NCI-H2081 treated with DMSO at 0.1 percent for 48 hours (cell line): ENCODE results near the gene CAPN5.

ENCODE experiments used
- DNase-seq: peaks from one replicate; lab custom pipeline; 2025; lab: John Stamatoyannopoulos, UW

The CAPN5 gene

GRCh38 chr11:77064648-77065217, 2.0 kb upstream of the CAPN5 start:
- DNase-seq: no peak

GRCh38 chr11:77065878-77066228, 918 bp upstream of the CAPN5 start:
- no peak for DNase-seq

- no peak for DNase-seq
Measured at GRCh38 chr11:77067861-77068443, 1.2 kb downstream of the CAPN5 start.

GRCh38 chr11:77068457-77069335, 1.9 kb downstream of the CAPN5 start:
- DNase-seq: no peak

DNA sequence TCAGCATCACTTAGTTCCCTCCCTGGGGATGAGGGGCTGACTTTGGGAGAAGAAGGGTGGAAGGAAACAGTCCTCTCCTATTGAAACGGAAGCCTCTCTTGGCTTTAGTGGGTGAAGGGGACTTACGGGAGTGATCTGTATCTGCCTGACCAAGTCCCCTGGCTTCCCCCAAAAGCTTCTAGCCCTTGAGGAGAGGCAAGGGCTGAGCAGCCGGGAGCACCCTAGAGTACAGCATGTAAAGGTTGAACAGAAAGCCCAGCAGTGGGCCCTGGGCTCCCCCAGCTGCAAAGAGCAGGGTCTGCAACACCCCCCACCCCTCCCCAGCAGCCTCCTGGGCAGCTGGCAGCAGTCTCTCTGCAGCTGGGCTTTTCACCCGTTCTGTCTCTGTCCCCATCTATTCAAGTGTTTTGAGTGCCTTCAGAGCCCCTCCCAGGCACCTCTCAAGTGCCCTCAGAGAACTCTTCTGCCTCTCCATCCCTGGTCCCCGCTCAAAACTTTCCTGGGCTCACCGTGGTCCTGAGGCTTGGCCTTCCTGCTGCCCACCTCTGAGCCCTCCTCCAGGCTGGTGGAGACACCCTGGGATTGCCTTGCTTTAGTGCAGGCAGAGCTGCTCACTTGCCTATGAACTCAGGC, 2.7 kb downstream of the CAPN5 start:
- no peak for DNase-seq

DNA sequence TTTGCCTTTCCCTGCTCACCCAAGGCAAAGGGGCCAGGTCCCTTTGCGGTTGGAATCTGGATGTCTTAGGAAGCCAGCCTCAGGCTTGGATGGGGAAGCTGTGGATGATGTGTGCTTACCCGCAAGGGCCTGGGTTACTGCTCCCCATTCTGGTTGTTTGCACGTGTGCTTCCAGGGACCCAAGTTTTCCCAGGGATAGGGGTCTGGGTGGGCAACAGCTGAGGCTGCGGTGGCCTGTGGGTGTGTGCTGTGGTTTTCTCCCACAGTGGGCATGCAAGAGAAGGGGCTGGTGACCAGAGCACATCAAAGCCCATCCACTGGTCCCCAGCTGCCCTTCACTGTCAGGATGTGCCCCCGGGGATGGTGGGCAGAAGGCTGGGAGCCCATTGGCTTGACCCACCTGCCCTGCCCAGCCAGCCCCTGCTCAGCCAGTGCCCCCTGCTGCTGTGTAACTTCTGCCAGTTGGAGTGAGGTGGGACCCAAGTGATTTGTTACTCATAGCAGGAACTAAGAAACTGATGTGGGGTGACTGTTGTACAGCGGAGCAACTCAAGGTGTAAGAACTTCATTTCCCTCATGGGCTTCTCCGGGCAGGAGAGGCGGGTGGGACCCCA, 3.3 kb downstream of the CAPN5 start:
- no peak for DNase-seq

DNA sequence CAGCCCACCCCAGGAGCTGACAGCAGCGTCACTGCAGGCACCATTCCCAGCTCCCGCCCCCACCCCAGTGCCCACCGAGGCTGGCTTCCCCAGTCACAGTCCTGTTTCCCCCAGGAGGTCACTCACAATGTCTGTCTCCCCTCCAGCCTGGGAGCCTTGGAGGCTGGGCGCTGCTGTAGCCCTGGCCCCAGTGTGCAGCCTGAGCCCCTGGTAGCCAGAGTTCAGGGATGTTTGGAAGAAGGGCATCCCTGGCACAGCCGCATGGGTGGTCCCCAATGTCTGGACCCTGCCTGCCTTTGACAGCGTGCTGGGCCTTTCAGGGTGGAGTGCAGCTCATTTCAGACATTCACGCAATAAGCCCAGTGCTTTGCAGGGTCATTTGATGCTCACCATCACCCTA, 4.3 kb downstream of the CAPN5 start:
- no peak for DNase-seq

DNA sequence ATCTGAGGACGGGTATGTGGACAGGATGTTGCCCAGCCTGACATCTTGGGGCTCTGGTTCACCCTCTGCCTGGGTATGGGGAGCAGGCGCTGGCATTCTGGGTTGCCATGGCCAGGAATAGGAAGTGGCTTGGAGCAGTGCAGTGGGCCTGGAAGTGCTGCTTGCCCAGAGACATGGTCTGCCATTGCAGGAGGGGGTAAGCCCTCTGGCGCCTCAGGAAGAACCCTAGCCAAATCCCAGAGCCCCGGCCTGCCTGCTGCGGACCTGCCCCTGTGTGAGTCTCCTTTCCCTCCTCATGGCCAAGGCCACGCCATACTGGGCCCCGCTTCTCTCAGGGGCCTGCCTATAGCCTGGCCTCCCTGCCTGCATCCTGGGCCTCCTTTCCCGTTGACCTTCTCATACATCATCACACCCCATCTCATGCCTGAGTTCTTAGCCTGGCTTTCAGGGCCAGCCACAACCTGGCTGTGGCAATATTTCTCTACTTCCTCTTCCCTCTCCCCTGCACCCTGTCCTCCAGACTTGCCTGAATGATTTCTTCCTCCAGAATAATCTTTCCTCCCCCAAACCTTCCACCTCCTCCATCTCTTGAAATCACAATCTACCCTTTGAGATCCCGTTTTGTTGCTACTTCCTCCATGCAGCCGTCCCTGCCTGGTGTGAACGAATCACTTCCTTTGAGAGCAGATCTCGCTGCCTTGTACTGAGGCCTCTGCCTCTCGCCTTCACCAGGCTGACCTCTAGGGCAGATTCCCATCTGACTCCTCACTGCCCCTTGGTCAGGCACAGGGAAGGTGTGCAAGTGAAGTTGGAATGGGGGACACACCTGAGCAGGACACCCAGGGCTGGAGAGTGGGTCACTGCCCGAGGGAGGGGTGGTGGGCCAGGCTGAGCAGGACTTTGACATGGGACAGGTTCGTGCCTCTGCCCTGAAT, 5.2 kb downstream of the CAPN5 start:
- no peak for DNase-seq

DNA sequence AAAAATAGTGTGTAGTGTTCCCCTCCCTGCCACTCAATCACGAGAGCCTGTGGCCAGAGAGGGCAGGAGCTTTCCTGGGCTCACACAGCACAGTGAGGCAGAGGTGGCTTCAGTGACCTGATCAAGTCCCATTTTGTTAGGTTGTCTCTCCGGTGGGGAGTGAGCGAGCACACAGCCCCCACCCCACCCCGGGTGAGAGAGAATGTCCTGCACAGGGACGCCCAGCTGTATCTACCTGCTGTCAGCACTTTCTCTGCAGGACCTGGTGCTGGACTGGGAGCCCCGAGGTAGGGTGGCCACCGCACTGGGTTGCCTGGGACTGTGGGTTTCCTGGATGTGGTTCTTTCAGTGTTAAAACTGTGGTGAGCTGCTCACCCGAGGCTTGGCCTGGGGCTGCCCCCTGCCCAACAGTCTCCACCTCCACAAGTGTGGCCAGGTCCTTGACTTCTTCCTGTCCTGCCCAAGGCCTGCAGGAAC, 6.1 kb downstream of the CAPN5 start:
- DNase-seq: no peak

DNA sequence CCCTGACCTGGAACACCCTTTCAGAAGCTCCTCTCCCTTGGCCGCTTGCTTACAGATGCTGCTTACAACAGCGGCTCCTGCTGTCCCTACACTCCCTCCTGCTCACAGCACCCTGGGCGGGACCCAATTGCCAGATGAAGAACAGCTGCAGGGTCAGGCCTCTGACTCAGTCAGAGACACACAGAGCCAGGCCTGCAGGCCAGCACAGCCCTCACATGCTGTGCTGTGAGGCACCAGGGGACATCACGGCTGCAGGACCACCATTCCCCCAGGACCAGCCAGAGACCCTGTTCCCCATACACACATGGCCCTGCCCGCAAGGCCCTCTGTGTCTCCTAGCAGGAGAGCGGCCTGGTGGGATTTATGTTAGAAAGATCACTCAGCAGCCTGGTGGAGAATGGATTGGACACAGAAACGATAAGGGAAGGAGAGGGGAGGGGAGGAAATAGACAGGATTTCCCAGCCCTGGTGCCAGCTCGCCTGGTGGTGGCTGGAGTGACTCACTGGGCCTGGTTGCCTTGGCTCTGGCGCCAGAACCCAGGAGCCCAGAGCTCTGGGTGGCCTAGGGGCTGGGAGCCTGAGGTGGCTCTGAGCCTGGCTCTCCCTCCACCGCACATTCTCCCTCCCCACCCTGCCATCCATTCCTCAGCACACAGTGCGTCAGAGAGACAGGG, 6.7 kb downstream of the CAPN5 start:
- DNase-seq: no peak

- DNase-seq: no peak
Measured at GRCh38 chr11:77074205-77074604, 7.4 kb downstream of the CAPN5 start.

GRCh38 chr11:77074626-77075221, 8.0 kb downstream of the CAPN5 start:
- no peak for DNase-seq

GRCh38 chr11:77075425-77075905, 8.7 kb downstream of the CAPN5 start:
- no peak for DNase-seq

DNA sequence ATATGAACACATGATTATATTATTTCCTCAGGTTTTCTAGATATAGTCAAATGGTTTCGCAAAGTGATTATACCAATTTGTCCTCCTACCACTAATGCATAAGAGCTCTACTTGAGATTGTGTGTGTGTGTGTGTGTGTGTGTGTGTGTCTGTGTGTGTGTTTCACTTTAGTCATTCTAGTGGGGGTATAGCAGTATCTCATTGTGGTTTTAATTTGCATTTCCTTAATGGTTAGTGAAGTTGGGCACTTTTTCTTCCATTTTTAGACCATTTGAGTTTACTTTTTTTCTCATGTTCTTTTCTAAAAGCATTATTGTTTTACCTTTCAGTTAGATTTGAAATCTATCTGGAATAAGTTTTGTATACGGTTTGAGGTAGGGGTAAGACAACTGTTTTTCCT, 12.9 kb downstream of the CAPN5 start:
- DNase-seq: no peak

- no peak for DNase-seq
Measured at GRCh38 chr11:77080643-77081210, 14.0 kb downstream of the CAPN5 start.

DNA sequence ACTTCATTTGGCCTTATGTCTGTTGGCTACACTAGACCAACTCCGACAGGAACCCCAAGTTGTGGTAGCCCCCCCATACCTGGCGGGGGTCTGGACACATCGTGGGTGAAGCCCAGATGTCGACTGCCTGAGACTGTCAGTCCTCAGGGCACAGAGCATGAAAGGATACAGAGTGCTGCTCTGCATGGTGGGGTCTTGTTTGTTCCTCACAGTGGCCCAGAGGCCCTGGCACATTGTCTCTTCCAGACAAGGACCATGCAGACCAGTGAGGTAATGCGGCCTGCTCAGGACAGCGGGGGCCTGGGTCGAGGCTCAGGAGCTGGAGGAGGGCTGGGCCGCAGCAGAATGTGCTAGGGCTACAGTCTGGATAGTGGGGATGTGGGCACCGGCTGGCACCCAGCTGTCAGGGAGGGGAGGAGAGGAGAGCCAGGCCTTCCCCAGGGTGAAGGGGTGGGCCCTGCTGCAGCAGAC, 14.6 kb downstream of the CAPN5 start:
- no peak for DNase-seq

GRCh38 chr11:77081976-77082836, 15.4 kb downstream of the CAPN5 start:
- no peak for DNase-seq

DNA sequence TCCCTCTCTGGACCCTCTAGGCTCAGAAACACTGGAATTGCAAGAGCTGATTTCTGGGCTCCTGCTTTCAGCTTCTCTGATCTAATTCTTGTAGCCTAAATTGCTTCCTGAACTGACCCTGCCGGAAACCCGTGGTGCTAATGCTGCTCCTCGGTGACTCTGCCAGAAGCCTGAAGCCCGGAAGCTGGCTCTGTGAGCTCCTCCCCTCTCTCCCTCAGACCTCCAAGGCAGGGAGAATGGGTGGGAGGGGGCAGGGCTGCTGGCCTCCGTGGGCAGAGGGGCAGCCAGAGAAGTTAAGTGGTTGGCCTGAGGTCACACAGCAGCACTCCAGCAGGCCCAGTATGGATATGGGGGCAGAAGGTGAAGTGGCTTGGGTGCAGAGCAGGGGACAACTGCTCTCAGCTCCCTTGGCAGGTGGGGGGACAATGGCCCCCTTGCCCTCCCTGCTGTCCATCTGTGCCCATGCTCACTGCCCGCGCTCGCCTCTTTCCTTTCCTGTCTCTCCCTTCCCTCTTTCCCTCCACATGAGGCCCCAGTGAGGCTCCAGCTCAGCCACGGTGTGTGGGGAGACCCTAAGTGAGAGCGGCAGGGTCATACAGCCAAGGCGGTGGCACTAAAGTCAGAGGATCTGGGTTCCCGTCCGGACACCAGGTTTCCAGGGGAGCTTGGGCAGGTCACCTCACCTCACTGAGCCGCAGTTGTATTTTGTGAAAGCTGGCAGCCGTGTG, 16.2 kb downstream of the CAPN5 start:
- DNase-seq: no peak
